ENCODE measurements around the gene ZMYND11. TPM values are rescaled to one million over a fixed set of nuclear protein-coding genes. Genes with fewer than 3 reads are reported as not detected.

Gene ZMYND11
- total RNA-seq, 4 donors from 2014 or later: 55.6 to 95.1 (median 70.8) TPM

DNA sequence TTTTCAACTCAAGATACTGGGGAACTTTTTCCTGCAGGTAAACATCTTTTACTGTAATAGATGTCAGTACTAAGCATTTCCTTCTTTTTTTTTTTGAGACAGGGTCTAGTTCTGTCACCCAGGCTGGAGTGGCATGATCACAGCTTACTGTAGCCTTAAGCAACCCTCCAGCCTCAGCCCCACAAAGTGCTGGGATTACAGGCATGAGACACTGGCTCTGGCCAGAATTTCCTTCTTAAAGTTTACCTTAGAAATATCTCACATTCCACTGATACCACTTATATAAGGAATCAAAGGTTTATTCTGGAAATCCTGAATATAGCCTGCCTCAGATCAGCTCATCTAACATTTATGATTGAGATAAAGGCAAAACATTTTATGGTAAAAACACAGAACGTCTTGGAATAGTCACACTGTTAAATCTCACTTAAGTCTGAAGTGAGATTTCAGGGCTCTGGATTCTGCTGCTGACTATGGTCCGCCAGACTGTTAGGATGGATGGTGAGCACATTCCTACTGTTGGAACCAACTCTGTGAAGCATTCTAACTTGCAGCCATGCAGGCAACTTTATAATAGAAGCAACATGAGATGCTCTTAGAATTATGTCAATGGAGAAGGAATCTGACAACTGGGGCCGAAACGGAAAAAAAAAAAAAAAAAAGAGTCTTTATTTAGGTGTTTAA, 151.9 kb downstream of the ZMYND11 start:
- TF ChIP-seq, protein P1, sequence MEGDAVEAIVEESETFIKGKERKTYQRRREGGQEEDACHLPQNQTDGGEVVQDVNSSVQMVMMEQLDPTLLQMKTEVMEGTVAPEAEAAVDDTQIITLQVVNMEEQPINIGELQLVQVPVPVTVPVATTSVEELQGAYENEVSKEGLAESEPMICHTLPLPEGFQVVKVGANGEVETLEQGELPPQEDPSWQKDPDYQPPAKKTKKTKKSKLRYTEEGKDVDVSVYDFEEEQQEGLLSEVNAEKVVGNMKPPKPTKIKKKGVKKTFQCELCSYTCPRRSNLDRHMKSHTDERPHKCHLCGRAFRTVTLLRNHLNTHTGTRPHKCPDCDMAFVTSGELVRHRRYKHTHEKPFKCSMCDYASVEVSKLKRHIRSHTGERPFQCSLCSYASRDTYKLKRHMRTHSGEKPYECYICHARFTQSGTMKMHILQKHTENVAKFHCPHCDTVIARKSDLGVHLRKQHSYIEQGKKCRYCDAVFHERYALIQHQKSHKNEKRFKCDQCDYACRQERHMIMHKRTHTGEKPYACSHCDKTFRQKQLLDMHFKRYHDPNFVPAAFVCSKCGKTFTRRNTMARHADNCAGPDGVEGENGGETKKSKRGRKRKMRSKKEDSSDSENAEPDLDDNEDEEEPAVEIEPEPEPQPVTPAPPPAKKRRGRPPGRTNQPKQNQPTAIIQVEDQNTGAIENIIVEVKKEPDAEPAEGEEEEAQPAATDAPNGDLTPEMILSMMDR (IDR thresholded peaks at IDR 0.05; ENCODE audit: low read depth): no peak

DNA sequence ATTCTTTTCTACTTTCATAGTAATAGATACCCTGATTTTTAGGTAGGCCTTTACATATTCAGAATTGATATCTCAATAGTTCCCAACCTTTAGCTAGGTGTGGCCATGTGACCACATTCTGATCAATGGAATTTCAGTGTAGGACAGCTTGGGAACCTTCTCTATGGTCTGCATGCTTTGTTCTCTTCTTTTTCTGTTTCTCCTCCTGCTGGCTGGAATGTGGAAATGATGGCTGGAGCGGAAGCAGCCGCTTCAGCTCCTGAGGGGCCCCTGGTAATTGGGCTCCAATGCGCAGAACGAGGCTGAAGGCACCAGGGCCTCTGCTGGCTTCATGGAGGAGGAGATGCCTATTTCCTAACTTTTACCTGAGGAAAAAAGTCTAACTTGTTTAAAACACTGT, 152.6 kb downstream of the ZMYND11 start:
- TF ChIP-seq, protein P1 (IDR thresholded peaks at IDR 0.05; ENCODE audit: low read depth): no peak

- TF ChIP-seq, protein P1 (IDR thresholded peaks at IDR 0.05; ENCODE audit: low read depth): no peak
Measured at GRCh38 chr10:288316-289200, 153.3 kb downstream of the ZMYND11 start.

DNA sequence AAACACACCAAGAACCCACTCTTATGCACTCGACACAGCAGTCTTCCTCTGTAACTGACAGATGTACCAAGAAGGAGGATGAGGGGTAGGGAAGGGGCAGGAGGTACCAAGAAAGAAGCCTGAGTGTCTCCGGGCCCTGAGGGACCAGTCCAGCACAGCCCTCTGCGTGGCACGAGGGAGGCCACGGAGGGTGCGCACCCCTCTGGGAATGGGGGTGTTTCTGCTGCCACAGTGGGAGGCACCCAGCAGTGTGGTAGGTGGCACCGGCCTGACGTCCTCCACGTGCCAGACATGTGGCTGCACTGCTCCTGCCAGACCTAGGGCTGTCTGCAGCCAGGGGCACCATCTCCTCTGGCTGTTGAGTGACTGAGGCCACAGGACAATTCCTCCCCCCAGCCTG, 154.3 kb downstream of the ZMYND11 start:
- TF ChIP-seq, protein P1 (IDR thresholded peaks at IDR 0.05; ENCODE audit: low read depth): no peak

- TF ChIP-seq, protein P1 (IDR thresholded peaks at IDR 0.05; ENCODE audit: low read depth): no peak
Measured at GRCh38 chr10:290026-290725, 154.9 kb downstream of the ZMYND11 start.

DNA sequence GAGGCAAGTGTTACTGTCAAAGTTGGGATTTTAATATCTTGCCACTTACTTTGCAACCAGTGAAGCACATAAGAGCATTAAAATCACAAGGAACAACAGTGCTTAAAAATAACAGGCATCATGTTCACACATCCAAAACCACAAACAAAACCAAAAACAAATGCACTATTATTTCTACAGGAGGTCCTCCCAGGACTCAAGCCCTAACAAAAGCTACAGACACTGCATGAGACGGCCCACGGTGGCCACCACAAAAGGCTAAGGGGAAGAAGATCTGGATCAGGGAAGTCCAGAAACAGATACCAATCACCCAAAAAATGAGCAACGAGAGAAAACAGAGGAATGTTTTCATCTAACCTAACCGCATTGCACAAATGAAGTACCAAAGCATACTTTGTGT, 158.4 kb downstream of the ZMYND11 start:
- TF ChIP-seq, protein P1 (IDR thresholded peaks at IDR 0.05; ENCODE audit: low read depth): no peak

DNA sequence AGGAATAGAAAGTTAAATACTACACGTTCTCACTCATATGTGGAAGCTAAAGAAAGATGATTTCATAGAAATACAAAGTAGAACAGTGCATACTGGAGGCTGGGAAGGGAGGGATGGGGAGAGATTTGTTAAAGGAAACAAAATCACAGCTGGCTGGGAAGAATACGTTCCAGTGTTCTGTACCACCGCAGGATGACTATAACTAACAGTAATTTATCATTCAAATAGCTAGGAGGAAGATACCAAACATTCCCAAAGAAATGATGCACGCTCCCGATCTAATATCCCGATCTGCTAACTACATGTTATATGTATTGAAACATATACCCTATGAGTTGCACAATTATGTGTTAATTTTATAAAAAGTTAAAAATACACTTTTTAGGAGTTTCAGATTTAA, 162.3 kb downstream of the ZMYND11 start:
- TF ChIP-seq, protein P1 (IDR thresholded peaks at IDR 0.05; ENCODE audit: low read depth): no peak
